Putamen (tissue), 1 donor: ENCODE measurements around the gene NCOA1.
A peak's percentile ranks its signal among the peaks of the same experiment; 100 is the strongest.

Experiments
- DNase-seq: peaks from one replicate; pipeline ENCODE4 v3.0.0-alpha.2; 2016; ENCODE audit warnings: low spot score

The NCOA1 gene

GRCh38 chr2:24743924-24744323 lies 252.9 kb downstream of the NCOA1 start:
- DNase-seq: peak; percentile 12

DNA sequence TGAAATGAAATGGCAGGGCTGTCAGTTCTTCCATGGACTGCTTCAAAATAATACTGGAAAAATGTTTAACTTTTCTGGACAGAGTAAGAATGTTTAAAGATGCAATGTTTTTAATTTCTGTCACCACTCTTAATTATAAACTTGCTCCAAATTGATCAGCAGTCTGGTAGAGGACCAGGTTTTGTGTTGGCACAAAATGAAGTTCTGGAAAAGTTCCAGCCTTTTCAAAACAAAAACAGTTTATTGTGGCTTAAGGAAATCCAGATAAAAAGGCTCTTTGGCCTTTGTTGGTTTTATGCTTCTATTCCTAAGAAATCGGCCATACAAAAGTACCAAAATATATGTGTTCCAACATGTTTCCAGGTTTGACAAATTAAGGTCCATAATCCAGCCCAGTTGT lies 253.3 kb downstream of the NCOA1 start:
- no peak for DNase-seq

DNA sequence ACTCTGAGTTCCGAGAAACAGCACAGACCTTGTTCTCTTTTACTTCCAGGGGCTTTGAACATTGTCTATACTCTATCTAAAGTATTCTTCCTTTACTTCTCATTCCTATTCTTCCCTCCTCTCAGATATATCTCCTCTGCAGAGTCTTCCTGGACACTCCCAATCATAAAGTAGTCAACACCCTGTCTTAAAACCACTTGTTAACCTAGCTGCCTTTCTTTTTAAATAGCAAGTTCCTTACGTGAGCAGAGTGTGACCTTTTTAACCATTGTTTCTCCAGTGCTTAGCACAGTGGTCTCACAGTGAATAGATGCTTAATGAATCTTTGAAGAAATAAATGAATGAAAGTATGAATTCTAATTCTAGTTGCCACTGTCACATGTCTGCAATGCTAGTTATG lies 254.8 kb downstream of the NCOA1 start:
- no peak for DNase-seq

DNA sequence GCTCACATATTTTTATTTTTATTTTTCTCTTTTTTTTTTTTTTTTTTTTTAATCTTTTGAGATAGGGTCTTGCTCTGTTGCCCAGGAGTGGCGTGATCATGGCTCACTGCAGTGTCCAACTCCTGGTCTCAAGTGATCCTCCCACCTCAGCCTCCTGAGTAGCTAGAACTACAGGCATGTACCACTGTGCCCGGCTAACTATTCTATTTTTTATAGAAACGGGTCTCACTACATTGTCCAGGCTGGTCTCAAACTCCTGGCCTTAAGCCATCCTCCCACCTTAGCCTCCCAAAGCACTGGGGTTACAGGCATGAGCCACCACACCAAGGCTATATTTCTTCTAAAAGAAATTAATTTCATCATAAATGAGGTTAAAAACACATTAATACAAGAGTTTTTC lies 256.2 kb downstream of the NCOA1 start:
- DNase-seq: no peak

- no peak for DNase-seq
Observed at GRCh38 chr2:24749069-24749691, 258.1 kb downstream of the NCOA1 start.

GRCh38 chr2:24754985-24755705 lies 264.1 kb downstream of the NCOA1 start:
- no peak for DNase-seq

GRCh38 chr2:24756789-24757188 lies 265.7 kb downstream of the NCOA1 start:
- DNase-seq: no peak

DNA sequence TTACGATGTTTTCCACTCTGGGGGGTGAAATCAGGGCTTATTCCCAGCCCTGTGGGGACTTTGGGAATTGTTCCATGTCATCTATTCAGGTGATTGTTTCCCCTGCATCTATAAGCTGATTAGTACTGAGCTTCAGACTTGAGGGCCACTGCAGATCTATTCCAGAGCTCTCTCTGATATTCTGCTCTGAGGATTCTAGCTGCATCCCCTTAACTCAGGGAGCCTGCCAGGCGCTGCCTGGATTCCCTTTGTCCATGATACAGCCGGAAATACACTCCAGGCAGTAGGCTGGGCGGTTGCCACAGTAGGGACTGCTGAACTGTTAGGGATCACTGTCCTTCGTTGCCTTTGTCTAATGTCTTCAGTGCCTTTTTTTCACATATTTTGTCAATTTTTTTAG lies 270.8 kb downstream of the NCOA1 start:
- no peak for DNase-seq

- DNase-seq: no peak
Observed at GRCh38 chr2:24762518-24762917, 271.5 kb downstream of the NCOA1 start.

DNA sequence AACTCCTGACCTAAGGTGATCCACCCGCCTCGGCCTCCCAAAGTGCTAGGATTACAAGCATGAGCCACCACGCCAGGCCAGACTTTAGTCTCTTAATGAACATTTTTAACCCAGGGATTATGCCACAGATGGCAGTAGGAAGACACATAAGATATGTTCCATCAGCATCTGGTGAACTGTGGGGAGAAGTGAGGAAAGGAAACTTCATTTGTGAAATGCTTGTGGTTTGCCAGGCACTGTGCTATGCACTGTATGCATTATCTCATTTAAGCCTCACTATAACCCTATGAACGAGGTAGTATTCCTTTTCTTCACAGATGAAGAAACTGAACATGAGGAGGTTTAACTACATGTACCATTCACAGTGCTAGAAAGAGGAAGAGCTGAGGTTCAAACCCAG lies 272.8 kb downstream of the NCOA1 start:
- no peak for DNase-seq

DNA sequence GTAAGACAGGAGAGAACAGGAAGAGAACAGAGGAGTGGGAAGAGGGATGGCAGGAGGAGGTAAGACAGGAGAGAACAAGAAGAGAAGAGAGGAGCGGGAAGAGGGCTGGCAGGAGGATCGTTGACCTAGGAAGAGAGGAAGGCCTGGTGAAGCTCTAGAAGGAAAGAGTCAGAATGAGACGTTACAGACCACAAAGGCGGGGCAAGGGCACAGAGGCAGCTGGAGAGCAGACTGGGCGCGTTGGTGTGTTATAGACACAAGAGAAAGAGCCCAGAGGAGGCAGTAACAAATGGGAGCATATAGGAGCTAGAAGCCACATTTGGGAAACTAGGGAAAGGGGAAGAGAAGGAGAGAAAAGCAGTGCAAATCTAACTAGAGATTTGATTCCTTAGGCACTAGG lies 275.6 kb downstream of the NCOA1 start:
- no peak for DNase-seq

DNA sequence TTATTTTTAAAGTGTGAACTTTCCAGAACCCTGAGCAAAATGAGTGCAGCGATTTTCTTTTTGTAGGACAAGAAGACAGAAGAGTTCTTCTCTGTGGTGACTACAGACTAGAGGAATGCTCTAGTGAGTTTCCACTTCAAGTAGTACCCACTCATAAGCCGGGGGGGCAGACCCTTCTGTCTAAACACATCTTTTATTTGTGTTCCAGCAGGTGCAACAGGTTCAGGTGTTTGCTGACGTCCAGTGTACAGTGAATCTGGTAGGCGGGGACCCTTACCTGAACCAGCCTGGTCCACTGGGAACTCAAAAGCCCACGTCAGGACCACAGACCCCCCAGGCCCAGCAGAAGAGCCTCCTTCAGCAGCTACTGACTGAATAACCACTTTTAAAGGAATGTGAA lies 277.0 kb downstream of the NCOA1 start:
- DNase-seq: no peak

- DNase-seq: no peak
Observed at GRCh38 chr2:24768601-24769000, 277.5 kb downstream of the NCOA1 start.

DNA sequence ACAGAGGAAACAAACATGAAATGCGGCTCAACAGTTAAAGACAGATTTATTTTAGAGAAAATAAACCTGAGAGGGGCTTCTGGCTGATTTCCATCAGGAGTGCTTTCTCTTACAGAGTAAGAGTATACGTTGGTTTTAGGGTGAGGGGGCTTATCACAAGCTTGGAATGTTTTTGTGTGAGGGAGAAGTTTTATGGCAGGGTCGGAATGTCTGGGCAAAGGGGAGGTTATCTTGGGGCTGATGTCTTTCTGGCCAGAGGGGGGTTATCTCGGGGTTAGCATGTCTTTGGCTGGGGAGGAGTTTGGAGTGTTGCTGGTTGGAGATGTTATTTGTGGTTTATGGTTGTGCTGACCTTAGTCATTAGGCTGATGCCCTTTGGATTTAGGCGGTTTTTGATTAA lies 280.0 kb downstream of the NCOA1 start:
- DNase-seq: no peak

DNA sequence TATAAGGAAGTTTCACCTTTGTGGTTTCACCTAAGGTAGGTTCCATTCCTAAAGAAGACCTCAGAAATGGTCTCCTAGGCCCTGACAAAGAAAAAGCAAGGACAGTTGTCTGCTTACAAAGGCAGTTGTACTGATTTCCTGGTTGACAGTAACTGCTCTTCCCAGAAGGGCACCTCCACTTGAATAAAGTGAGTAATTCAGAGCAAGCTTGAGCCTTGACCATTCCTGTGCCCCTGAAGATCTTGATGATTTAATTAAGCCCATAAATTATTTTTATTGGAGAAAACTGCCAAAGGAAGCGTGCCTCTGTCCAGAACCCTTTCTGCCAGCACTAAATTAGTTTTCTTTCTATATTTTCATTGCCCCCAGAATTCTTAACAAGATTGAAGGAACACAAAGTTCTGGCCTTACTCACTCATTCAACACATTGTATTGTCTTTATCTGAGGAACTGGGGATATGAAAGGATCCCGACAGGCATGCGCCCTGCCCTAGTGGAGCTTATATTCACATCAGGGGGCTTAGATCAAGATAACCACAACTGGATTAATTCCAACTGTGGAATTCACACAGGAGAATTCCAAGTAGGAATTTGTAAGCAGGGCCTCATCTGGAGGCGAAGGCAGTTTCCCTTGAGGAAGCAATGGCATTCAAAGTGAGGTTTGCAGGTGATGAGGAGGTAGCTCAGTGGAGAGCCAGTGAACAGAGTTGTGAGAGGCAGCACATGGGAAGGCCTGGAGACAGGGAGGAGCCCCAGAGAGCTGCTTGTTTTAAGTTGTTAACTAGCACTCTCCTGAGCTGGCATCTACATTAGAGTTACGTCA lies 280.9 kb downstream of the NCOA1 start:
- DNase-seq: no peak

- peak; percentile 17 for DNase-seq
Observed at GRCh38 chr2:24774373-24774772, 283.3 kb downstream of the NCOA1 start.

DNA sequence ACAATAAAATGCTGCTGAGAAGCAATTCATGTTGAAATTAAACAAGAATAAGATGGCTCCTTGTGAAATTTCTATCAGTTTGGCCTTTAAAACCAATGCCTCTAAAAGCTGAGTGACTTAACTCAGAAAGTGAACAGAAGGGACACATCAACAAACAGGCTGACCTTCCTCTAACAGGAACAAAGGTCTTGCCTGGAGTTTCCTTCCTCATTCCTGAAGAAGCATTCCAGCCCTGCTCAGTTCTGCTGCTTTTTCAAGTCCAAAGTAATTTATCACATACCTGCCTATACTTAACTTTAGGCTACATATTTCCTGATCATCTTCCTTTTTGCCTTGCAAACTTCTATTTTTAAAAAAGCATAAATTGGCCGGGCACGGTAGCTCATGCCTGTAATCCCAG lies 288.1 kb downstream of the NCOA1 start:
- no peak for DNase-seq

GRCh38 chr2:24783641-24784040 lies 292.6 kb downstream of the NCOA1 start:
- no peak for DNase-seq

DNA sequence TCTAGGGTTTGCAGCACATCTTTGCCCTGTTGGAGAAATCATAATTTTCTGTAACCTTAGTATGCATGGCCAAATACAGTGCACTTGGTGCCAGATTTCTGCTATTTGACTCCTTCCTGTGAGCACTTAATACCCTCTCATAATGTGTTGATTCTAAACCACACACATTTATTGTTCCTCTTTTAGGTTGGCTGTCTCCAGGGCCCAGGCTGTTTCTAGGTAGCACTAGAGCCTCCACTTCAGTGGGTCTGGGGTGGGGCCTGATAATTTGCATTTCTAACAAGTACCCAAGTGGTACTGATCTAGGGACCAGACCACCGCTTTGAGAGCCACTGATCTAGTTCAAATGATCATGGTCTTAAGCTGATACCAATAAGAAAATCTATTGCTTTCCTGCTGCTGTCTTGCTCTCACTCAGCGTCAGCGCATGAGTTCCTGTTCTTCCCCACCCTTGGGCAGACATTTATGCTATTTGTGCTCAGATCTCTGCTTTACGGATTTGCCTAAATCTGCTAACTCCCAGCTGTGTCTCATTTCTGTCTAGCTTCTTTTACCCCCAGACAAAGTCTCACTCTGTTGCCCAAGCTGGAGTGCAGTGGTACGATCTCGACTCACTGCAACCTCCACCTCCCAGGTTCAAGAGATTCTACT lies 294.7 kb downstream of the NCOA1 start:
- no peak for DNase-seq

GRCh38 chr2:24787532-24787931 lies 296.5 kb downstream of the NCOA1 start:
- DNase-seq: no peak

- no peak for DNase-seq
Observed at GRCh38 chr2:24788816-24789215, 297.8 kb downstream of the NCOA1 start.

GRCh38 chr2:24791452-24791851 lies 300.4 kb downstream of the NCOA1 start:
- no peak for DNase-seq

DNA sequence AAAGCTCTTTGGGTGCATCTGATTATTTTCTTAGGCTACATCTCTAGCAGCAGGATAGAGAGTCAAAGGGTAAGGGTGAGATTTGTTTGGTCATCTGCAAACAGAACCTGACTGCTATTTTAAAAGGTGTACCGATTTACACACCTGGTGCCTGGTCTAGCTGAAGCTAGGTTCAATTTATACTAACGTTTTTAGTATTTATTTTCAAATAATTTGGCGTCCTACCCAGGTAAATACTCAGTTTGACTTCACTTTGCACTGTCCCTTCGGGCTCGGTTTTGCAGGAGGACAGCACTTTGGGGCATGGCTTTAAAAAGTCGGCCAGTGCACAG lies 301.5 kb downstream of the NCOA1 start:
- no peak for DNase-seq
